ENCODE measurements around the gene C10orf95.
A peak's percentile ranks its signal among the peaks of the same experiment; 100 is the strongest.

C10orf95 gene

DNA sequence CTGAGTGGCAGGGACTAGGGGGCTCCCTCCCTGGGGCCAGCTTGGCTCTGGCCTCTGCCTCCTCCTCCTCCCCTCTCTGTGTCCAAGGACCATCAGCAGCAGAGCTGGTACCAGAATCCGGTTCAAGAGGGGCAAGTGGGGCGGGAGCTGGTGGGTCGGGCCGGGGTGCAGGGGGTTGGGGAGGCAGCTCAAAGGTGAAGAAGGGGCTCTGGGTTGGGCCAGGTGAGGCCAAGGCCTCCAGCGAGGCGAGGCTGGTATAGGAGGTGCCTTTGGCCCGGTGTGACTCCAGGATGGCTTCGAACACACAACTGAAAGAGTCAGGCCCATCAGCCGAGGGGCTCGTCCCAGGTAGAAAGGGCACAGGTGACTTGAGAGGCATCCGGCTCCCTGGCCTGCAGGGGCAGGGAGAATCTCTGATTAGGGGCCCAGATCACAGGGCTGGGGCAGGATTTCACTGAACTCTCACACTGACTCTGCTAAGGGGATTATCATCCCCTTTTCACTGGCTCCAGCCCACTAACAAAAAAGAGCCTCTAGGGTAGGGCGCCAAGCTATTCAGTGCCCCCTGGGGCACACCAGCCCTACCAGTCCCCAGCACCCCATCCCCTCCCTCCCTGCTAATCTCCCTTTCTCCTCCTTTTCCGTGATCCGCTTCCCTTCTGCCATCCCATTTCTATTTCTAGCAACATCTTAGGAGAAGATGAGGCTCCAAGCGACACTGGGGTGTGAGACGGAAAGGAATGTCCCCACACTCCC lies 37.4 kb downstream of the C10orf95 start:
- DNase-seq: no peak

DNA sequence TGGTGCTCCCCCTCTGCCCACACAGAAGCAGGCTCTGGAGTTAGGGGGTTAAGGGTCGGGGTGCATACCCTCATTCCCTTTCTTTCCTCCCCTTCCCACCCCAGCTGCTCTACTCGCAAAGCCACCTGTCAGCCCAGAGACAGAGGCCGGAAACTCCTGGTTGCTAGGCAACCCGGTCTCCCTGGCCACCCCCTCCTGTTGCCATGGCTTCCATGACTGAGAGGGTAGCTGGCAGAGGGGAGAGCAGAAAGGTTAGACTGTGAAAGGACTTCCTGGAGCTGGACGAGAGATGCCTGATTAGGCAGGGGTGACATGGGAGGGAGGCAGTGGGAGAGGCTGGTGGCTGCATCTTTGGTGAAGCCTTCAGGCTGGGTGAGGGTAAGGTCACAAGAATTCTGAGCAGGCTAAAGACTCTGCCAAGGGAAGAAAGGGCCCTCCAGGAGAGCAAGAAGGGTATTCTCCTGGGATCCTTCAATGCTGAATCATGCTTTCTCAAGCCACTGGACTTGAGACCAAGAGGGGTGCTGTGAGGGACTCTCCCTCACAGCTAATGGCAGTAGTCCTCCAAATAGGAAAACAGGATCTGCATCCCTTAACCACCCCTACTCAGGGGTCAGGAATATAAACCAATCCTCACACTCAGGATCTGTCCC lies 38.2 kb downstream of the C10orf95 start:
- DNase-seq: no peak

- no peak for DNase-seq
Observed at GRCh38 chr10:102412293-102412692, 39.0 kb downstream of the C10orf95 start.

DNA sequence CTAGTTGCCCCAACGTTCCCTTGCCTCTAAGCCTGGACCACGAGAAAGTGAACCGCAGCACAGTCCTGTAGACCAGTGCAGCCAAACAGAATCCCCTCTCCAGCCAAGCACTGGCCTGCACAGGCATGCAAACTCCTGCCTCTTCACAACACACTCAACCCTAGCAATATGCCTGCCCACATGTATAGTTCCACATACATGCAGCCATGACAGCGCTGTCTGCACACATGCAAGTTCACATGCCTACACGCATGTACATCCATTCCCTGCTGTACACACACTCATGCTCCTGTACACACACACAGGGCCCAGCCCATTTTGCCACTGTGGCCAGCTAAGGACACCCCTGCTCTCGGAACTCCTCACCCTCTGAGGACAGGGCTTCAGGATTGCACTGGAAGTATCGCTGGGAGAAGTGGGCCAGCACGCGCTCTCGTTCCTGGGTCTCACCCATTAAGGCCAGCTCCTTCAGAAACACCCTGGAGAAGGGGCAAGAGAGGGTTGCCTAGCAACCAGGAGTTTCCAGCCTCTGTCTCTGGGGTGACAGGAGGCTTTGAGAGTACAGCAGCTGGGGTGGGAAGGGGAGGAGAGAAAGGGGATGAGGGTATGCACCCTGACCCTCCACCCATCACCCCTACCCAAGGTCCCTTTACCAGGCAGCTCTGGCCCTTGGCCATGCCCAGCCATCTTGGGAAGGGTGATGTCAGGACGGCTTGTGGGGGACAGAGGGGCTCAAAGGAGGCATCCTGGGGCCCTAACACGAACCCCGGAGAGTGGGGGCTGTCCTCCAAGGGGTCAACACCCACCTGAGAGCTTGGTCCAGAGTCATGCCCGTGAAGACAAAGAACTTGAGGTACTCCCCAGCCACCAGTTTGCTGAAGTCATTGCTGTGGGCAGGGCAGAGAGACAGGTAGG lies 39.7 kb downstream of the C10orf95 start:
- DNase-seq: no peak

GRCh38 chr10:102410429-102411073 lies 40.8 kb downstream of the C10orf95 start:
- peak; percentile 81 for DNase-seq

- no peak for DNase-seq
Observed at GRCh38 chr10:102409604-102410428, 41.5 kb downstream of the C10orf95 start.

- peak; percentile 83 for DNase-seq
Observed at GRCh38 chr10:102408728-102409603, 42.4 kb downstream of the C10orf95 start.

GRCh38 chr10:102408131-102408727 lies 43.1 kb downstream of the C10orf95 start:
- DNase-seq: peak; percentile 41

DNA sequence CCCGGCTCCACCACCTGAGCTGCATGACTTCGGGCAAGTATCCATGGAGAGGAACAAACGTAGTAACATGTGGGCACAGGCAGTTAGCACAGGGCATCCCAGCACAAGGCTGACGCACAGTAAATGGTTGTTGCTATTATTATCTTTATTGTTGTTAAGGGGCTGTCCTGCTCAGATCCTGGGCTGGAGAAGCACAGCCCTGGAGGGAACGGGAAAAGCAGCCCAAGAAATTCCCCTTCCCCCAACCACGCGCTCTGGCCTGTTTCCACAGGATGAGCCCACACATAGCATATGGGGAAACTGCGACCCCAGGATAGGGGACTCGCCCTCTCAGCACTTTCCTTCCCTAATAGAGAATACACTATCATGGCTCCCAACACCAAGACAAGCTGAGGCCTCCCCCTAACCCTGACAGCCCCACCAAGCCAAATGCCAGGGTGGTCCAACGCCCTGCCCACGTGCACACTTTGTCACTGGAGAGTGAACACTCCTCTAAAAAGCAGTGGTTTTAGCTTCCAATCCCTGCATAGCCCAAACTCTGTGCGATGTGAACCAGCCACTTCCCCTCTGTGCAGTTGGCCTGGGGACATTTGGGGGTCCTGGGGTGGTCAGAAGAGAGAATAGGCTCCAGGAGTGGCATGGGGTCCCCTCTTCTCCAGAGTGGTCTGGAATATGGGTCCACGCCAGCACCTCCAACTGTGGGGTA lies 43.8 kb downstream of the C10orf95 start:
- peak; percentile 46 for DNase-seq

- no peak for DNase-seq
Observed at GRCh38 chr10:102406815-102407214, 44.5 kb downstream of the C10orf95 start.

GRCh38 chr10:102405632-102406031 lies 45.7 kb downstream of the C10orf95 start:
- DNase-seq: no peak

GRCh38 chr10:102405108-102405571 lies 46.2 kb downstream of the C10orf95 start:
- DNase-seq: no peak

GRCh38 chr10:102404361-102405107 lies 46.8 kb downstream of the C10orf95 start:
- DNase-seq: no peak

GRCh38 chr10:102403115-102403514 lies 48.2 kb downstream of the C10orf95 start:
- no peak for DNase-seq

GRCh38 chr10:102402512-102402896 lies 48.8 kb downstream of the C10orf95 start:
- no peak for DNase-seq

DNA sequence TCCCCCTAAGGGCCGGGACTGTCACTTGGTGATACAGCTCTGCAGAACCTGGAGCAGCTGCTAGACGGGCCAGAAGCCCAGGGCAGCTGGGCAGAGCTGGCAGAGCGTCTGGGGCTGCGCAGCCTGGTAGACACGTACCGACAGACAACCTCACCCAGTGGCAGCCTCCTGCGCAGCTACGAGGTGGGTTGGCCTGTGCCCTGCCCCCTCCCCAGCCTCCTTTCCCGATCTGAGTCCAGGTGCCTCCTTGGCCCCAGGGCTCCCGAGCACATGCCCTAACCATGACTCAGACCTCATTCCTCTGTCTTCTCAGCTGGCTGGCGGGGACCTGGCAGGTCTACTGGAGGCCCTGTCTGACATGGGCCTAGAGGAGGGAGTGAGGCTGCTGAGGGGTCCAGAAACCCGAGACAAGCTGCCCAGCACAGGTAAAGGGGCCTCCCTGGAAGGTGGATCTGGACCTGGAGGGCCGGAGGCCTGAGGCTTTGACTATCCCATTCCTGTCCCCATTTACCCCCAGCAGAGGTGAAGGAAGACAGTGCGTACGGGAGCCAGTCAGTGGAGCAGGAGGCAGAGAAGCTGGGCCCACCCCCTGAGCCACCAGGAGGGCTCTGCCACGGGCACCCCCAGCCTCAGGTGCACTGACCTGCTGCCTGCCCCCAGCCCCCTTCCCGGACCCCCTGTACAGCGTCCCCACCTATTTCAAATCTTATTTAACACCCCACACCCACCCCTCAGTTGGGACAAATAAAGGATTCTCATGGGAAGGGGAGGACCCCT lies 49.4 kb downstream of the C10orf95 start:
- no peak for DNase-seq

- DNase-seq: no peak
Observed at GRCh38 chr10:102401342-102401654, 50.0 kb downstream of the C10orf95 start.

GRCh38 chr10:102400598-102401341 lies 50.6 kb downstream of the C10orf95 start:
- no peak for DNase-seq
